Panc1 (cell line): Measurements from ENCODE around the gene SV2B.

Source experiments
- POLR2AphosphoS5 ChIP-seq: IDR thresholded peaks from 2 replicates; pipeline ENCODE4 v1.6.1; 2012; ENCODE audit warnings: mild to moderate bottlenecking, low read depth, low read length, moderate library complexity
- SIN3A ChIP-seq: IDR thresholded peaks from 2 replicates; pipeline ENCODE4 v1.6.1; 2012; ENCODE audit warnings: low read depth, mild to moderate bottlenecking, low read length, moderate library complexity, borderline replicate concordance; ENCODE audit not compliant: insufficient read depth
- TF ChIP-seq, protein P1 (sequence below): fragments of 450-650 bp; IDR thresholded peaks from 2 replicates; pipeline ENCODE4 v1.5.1; 2017; ENCODE audit warnings: mild to moderate bottlenecking

DNA sequence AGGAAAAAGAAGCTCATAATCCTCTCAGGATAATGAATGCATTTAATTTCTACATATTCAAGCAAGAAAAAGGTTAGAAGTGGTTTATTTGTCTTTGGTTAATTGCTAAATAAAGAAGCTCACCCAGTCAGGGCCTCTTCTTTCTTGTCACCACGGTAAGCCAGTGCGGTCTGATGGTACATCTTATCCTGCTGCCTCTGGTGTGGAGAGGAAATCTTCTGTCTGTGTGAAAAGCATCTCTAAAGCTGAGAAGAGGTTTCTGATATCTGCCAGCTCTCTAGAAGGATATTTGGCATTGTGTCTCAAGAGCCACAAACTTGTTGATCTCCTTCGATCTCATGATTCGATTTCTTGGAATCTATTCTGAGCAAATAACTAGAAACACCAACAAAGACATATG lies 144.9 kb downstream of the SV2B start:
- TF ChIP-seq, protein P1, sequence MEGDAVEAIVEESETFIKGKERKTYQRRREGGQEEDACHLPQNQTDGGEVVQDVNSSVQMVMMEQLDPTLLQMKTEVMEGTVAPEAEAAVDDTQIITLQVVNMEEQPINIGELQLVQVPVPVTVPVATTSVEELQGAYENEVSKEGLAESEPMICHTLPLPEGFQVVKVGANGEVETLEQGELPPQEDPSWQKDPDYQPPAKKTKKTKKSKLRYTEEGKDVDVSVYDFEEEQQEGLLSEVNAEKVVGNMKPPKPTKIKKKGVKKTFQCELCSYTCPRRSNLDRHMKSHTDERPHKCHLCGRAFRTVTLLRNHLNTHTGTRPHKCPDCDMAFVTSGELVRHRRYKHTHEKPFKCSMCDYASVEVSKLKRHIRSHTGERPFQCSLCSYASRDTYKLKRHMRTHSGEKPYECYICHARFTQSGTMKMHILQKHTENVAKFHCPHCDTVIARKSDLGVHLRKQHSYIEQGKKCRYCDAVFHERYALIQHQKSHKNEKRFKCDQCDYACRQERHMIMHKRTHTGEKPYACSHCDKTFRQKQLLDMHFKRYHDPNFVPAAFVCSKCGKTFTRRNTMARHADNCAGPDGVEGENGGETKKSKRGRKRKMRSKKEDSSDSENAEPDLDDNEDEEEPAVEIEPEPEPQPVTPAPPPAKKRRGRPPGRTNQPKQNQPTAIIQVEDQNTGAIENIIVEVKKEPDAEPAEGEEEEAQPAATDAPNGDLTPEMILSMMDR = no peak
- TF ChIP-seq POLR2AphosphoS5 (no peak), SIN3A (no peak)
